ENCODE results near the gene P2RY12. TPM values are rescaled to one million over a fixed set of nuclear protein-coding genes. Genes with fewer than 3 reads are reported as not detected.
A peak's percentile ranks its signal among the peaks of the same experiment; 100 is the strongest.

P2RY12 gene
- total and polyA plus RNA-seq, 2 donors (not counting 1 experiment from before 2014, with no cell fraction given): 0.34 to 2.5 TPM

DNA sequence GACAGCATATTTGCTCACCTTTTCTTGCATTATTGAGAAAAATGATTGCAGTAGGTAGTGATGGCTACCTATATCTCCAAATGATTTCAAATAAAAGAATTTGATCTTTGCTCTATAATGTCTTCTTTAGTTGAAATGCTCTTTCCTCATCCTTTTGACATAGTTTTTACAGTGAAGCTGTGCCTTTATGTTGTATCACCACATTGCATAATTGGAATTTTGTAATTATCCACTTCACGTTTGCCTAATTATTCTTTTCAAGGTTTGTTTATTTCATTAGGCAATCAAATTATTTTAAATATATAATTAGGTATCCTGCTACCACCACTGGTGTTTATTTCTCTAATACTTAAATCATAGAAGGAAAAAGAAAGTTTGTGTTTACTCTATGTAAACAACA, 33.9 kb downstream of the P2RY12 start:
- no peak overlapping the region for H3K27ac ChIP-seq (ENCODE audit: insufficient read depth, low read length)
- no peak overlapping the region for H2AFZ ChIP-seq (ENCODE audit: low read length)
- no peaks in the 10 kb centered on the region for H3K9me3 ChIP-seq (ENCODE audit: control insufficient read depth, insufficient read depth, low read depth, low read length)
- DNase-seq (ENCODE audit: low read depth in 2 of 2): no peak
- H4K20me1 ChIP-seq (ENCODE audit: control insufficient read depth, extremely low read depth, insufficient read depth, low read length): no peaks in the 10 kb centered on the region
- no peak overlapping the region for H3K4me2 ChIP-seq (ENCODE audit: extremely low read depth, insufficient read depth, low read length)
- H3K27me3 ChIP-seq (ENCODE audit: control insufficient read depth, insufficient read depth, low read length): no peaks in the 10 kb centered on the region
- H3K4me1 ChIP-seq (ENCODE audit: control insufficient read depth, extremely low read depth, insufficient read depth, low read length): peaks cover 4% of the 10 kb centered on the region
- TF ChIP-seq, protein P1, sequence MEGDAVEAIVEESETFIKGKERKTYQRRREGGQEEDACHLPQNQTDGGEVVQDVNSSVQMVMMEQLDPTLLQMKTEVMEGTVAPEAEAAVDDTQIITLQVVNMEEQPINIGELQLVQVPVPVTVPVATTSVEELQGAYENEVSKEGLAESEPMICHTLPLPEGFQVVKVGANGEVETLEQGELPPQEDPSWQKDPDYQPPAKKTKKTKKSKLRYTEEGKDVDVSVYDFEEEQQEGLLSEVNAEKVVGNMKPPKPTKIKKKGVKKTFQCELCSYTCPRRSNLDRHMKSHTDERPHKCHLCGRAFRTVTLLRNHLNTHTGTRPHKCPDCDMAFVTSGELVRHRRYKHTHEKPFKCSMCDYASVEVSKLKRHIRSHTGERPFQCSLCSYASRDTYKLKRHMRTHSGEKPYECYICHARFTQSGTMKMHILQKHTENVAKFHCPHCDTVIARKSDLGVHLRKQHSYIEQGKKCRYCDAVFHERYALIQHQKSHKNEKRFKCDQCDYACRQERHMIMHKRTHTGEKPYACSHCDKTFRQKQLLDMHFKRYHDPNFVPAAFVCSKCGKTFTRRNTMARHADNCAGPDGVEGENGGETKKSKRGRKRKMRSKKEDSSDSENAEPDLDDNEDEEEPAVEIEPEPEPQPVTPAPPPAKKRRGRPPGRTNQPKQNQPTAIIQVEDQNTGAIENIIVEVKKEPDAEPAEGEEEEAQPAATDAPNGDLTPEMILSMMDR (conservative IDR thresholded peaks at IDR 0.05 in 1 of 2, IDR thresholded peaks at IDR 0.05 in 1 of 2; ENCODE audit: low read depth in 1 of 2, low read length in 2 of 2): no peak
- no peak for TF ChIP-seq EZH2 (IDR thresholded peaks at IDR 0.05; ENCODE audit: low read length, missing control alignments)
- no peak overlapping the region for H3K9ac ChIP-seq (ENCODE audit: insufficient read depth, low read length)
- H3K79me2 ChIP-seq (ENCODE audit: control insufficient read depth, insufficient read depth, low read length): no peaks in the 10 kb centered on the region
- no peaks in the 10 kb centered on the region for H3K36me3 ChIP-seq (ENCODE audit: control insufficient read depth, insufficient read depth, low read length)
- no peak overlapping the region for H3K4me3 ChIP-seq (replicated peaks in 1 of 4; ENCODE audit: control extremely low read depth in 1 of 4, insufficient read depth in 1 of 4, low read depth in 3 of 4, low read length in 4 of 4)

- Histone ChIP-seq H2AFZ (ENCODE audit: low read length) (no peak overlapping the region), H3K9me3 (ENCODE audit: control insufficient read depth, insufficient read depth, low read depth, low read length) (no peaks in the 10 kb centered on the region), H3K4me2 (ENCODE audit: extremely low read depth, insufficient read depth, low read length) (no peak overlapping the region), H3K4me3 (replicated peaks in 1 of 4; ENCODE audit: control extremely low read depth in 1 of 4, insufficient read depth in 1 of 4, low read depth in 3 of 4, low read length in 4 of 4) (no peak overlapping the region), H3K79me2 (ENCODE audit: control insufficient read depth, insufficient read depth, low read length) (no peaks in the 10 kb centered on the region), H3K27me3 (ENCODE audit: control insufficient read depth, insufficient read depth, low read length) (no peaks in the 10 kb centered on the region), H3K9ac (ENCODE audit: insufficient read depth, low read length) (no peak overlapping the region), H3K36me3 (ENCODE audit: control insufficient read depth, insufficient read depth, low read length) (no peaks in the 10 kb centered on the region), H3K4me1 (ENCODE audit: control insufficient read depth, extremely low read depth, insufficient read depth, low read length) (peaks cover 4% of the 10 kb centered on the region), H4K20me1 (ENCODE audit: control insufficient read depth, extremely low read depth, insufficient read depth, low read length) (no peaks in the 10 kb centered on the region), H3K27ac (ENCODE audit: insufficient read depth, low read length) (no peak overlapping the region)
- no peak for TF ChIP-seq EZH2 (IDR thresholded peaks at IDR 0.05; ENCODE audit: low read length, missing control alignments)
- TF ChIP-seq, protein P1 (conservative IDR thresholded peaks at IDR 0.05 in 1 of 2, IDR thresholded peaks at IDR 0.05 in 1 of 2; ENCODE audit: low read depth in 1 of 2, low read length in 2 of 2): no peak
- no peak for DNase-seq (ENCODE audit: low read depth in 2 of 2)
These were observed 37.1 kb downstream of the P2RY12 start for GRCh38 chr3:151347432-151347831.

GRCh38 chr3:151346292-151346691, 38.3 kb downstream of the P2RY12 start:
- Histone ChIP-seq H3K4me2 (ENCODE audit: extremely low read depth, insufficient read depth, low read length) (peak overlapping the region; percentile 83), H2AFZ (ENCODE audit: low read length) (peak overlapping the region; percentile 16)

More at GRCh38 chr3:151346292-151346691, 38.3 kb downstream of the P2RY12 start:
- TF ChIP-seq, protein P1 (conservative IDR thresholded peaks at IDR 0.05 in 1 of 2, IDR thresholded peaks at IDR 0.05 in 1 of 2; ENCODE audit: low read depth in 1 of 2, low read length in 2 of 2): no peak
- no peak for TF ChIP-seq EZH2 (IDR thresholded peaks at IDR 0.05; ENCODE audit: low read length, missing control alignments)
- no peak for DNase-seq (ENCODE audit: low read depth in 2 of 2)
- no peaks in the 10 kb centered on the region for H3K9me3 ChIP-seq (ENCODE audit: control insufficient read depth, insufficient read depth, low read depth, low read length)
- no peak overlapping the region for H3K9ac ChIP-seq (ENCODE audit: insufficient read depth, low read length)
- H4K20me1 ChIP-seq (ENCODE audit: control insufficient read depth, extremely low read depth, insufficient read depth, low read length): no peaks in the 10 kb centered on the region
- H3K27me3 ChIP-seq (ENCODE audit: control insufficient read depth, insufficient read depth, low read length): no peaks in the 10 kb centered on the region
- peaks cover 4% of the 10 kb centered on the region for H3K4me1 ChIP-seq (ENCODE audit: control insufficient read depth, extremely low read depth, insufficient read depth, low read length)
- no peak overlapping the region for H3K4me3 ChIP-seq (replicated peaks in 1 of 4; ENCODE audit: control extremely low read depth in 1 of 4, insufficient read depth in 1 of 4, low read depth in 3 of 4, low read length in 4 of 4)
- H3K36me3 ChIP-seq (ENCODE audit: control insufficient read depth, insufficient read depth, low read length): no peaks in the 10 kb centered on the region
- H3K79me2 ChIP-seq (ENCODE audit: control insufficient read depth, insufficient read depth, low read length): no peaks in the 10 kb centered on the region
- peak overlapping the region; percentile 34 for H3K27ac ChIP-seq (ENCODE audit: insufficient read depth, low read length)

All from fibroblast of lung (primary cell).